Diencephalon (tissue), 1 donor: ENCODE results near the gene NPEPL1. TPM values are rescaled to one million over a fixed set of nuclear protein-coding genes. Genes with fewer than 3 reads are reported as not detected.

Source experiments
- total RNA-seq: library from RNA; depleted of rRNA; stranded (reverse); fragments of >200 nt; gene quantifications from one replicate; pipeline ENCODE4 v1.2.3, GENCODE V29; 2014

NPEPL1 gene, protein sequence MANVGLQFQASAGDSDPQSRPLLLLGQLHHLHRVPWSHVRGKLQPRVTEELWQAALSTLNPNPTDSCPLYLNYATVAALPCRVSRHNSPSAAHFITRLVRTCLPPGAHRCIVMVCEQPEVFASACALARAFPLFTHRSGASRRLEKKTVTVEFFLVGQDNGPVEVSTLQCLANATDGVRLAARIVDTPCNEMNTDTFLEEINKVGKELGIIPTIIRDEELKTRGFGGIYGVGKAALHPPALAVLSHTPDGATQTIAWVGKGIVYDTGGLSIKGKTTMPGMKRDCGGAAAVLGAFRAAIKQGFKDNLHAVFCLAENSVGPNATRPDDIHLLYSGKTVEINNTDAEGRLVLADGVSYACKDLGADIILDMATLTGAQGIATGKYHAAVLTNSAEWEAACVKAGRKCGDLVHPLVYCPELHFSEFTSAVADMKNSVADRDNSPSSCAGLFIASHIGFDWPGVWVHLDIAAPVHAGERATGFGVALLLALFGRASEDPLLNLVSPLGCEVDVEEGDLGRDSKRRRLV
- total RNA-seq: 11.3 TPM

GRCh38 chr20:58692579-58693225 is at the start of gene NPEPL1:
Gene NPEPL1 (plus strand): TSS chr20:58692800. CDS start chr20:58692901, 101 bp downstream.

GRCh38 chr20:58650776-58651558 is 41.6 kb upstream of the NPEPL1 start, which contains the start of gene STX16:
Gene STX16 (plus strand): TSS chr20:58651283. CDS start chr20:58652007, 724 bp downstream.

Other genes starting within 250 kb of the NPEPL1 start
- gene APCDD1L, start 177.4 kb upstream of the NPEPL1 start, total RNA-seq: not detected
- 39.7 TPM for gene STX16, start 41.5 kb upstream of the NPEPL1 start, total RNA-seq
- 1.2 TPM for gene GNAS-AS1, start 158.1 kb downstream of the NPEPL1 start, total RNA-seq
- gene GNAS, start 159.9 kb downstream of the NPEPL1 start, total RNA-seq: 786 TPM